SK-N-SH treated with all-trans-retinoic acid at 6 μM for 48 hours (cell line): Measurements from ENCODE around the gene CLN6.

Experiments
- ATAC-seq: fragments of 200-7000 bp; cut with Tn5 transposase; 3 replicates; pipeline ENCODE4 v1.9.1; 2020; ENCODE audit warnings: mild to moderate bottlenecking, moderate library complexity
- ARNTL ChIP-seq: fragments of 450-650 bp; formaldehyde crosslinking; IDR thresholded peaks from 2 replicates; pipeline ENCODE4 v1.5.0; 2020; ENCODE audit warnings: low read depth, mild to moderate bottlenecking, moderate library complexity, borderline replicate concordance
- BACH2 ChIP-seq: fragments of 250-450 bp; sonication (Bioruptor Pico); IDR thresholded peaks from 2 replicates; pipeline ENCODE4 v1.9.0; 2021; ENCODE audit warnings: mild to moderate bottlenecking, borderline replicate concordance
- CREB5 ChIP-seq: fragments of 250-450 bp; sonication (Bioruptor Pico); IDR thresholded peaks from 2 replicates; pipeline ENCODE4 v1.5.1; 2020; ENCODE audit warnings: low read depth, mild to moderate bottlenecking, moderate library complexity
- CSRNP3 ChIP-seq: fragments of 250-450 bp; sonication (Bioruptor Pico); IDR thresholded peaks from 2 replicates; pipeline ENCODE4 v1.5.1; 2021; ENCODE audit warnings: mild to moderate bottlenecking, moderate library complexity
- GLIS3 ChIP-seq: fragments of 250-450 bp; sonication (Bioruptor Pico); IDR thresholded peaks from 2 replicates; pipeline ENCODE4 v1.5.0; 2020; ENCODE audit warnings: mild to moderate bottlenecking, moderate library complexity
- ISL1 ChIP-seq: fragments of 250-450 bp; sonication (Bioruptor Pico); IDR thresholded peaks from 2 replicates; pipeline ENCODE4 v2.1.2; 2022; ENCODE audit warnings: mild to moderate bottlenecking, moderate library complexity
- OSR1 ChIP-seq: fragments of 250-450 bp; sonication (Bioruptor Pico); IDR thresholded peaks from 2 replicates; pipeline ENCODE4 v1.8.0; 2022; ENCODE audit warnings: moderate library complexity, mild to moderate bottlenecking, inconsistent platforms
- PATZ1 ChIP-seq: fragments of 250-450 bp; sonication (Bioruptor Pico); IDR thresholded peaks from 2 replicates; pipeline ENCODE4 v1.8.0; 2020; ENCODE audit warnings: mild to moderate bottlenecking, moderate library complexity, borderline replicate concordance
- POU6F1 ChIP-seq: fragments of 250-450 bp; sonication (Bioruptor Pico); IDR thresholded peaks from 2 replicates; pipeline ENCODE4 v1.8.0; 2021; ENCODE audit warnings: low read depth, mild to moderate bottlenecking, moderate library complexity, borderline replicate concordance
- PPARA ChIP-seq: fragments of 250-450 bp; sonication (Bioruptor Pico); IDR thresholded peaks from 2 replicates; pipeline ENCODE4 v1.5.0; 2020; ENCODE audit warnings: mild to moderate bottlenecking, borderline replicate concordance
- RARB ChIP-seq: fragments of 250-450 bp; sonication (Bioruptor Pico); IDR thresholded peaks from 2 replicates; pipeline ENCODE4 v1.8.0; 2021; ENCODE audit warnings: mild to moderate bottlenecking, moderate library complexity
- SNAI2 ChIP-seq: fragments of 250-450 bp; sonication (Bioruptor Pico); IDR thresholded peaks from 2 replicates; pipeline ENCODE4 v1.5.0; 2020; ENCODE audit warnings: mild to moderate bottlenecking, moderate library complexity
- TCF4 ChIP-seq: fragments of 250-450 bp; sonication (Bioruptor Pico); IDR thresholded peaks from 2 replicates; pipeline ENCODE4 v1.8.0; 2021; ENCODE audit warnings: mild to moderate bottlenecking, moderate library complexity, borderline replicate concordance
- TOX ChIP-seq: fragments of 250-450 bp; sonication (Bioruptor Pico); IDR thresholded peaks from 2 replicates; pipeline ENCODE4 v1.8.0; 2021; ENCODE audit warnings: mild to moderate bottlenecking, moderate library complexity, borderline replicate concordance
- TSHZ2 ChIP-seq: fragments of 250-450 bp; sonication (Bioruptor Pico); IDR thresholded peaks from 2 replicates; pipeline ENCODE4 v1.5.0; 2020; ENCODE audit warnings: mild to moderate bottlenecking, moderate library complexity
- ZC3H10 ChIP-seq: fragments of 250-450 bp; sonication (Bioruptor Pico); IDR thresholded peaks from 2 replicates; pipeline ENCODE4 v1.5.1; 2021; ENCODE audit warnings: mild to moderate bottlenecking, moderate library complexity
- ZFP3 ChIP-seq: fragments of 250-450 bp; sonication (Bioruptor Pico); IDR thresholded peaks from 2 replicates; pipeline ENCODE4 v1.5.0; 2020; ENCODE audit warnings: mild to moderate bottlenecking, moderate library complexity
- ZFP30 ChIP-seq: fragments of 450-650 bp; formaldehyde crosslinking; IDR thresholded peaks from 2 replicates; pipeline ENCODE4 v1.5.0; 2022; ENCODE audit warnings: mild to moderate bottlenecking, moderate library complexity
- ZNF565 ChIP-seq: fragments of 450-650 bp; formaldehyde crosslinking; conservative IDR thresholded peaks from 2 replicates; pipeline ENCODE4 v1.5.0; 2020; ENCODE audit warnings: low read depth, mild to moderate bottlenecking, moderate library complexity
- ZNF70 ChIP-seq: fragments of 450-650 bp; formaldehyde crosslinking; IDR thresholded peaks from 2 replicates; pipeline ENCODE4 v1.5.0; 2020; ENCODE audit warnings: mild to moderate bottlenecking, moderate library complexity

The CLN6 gene

GRCh38 chr15:68265081-68265480 is 35.6 kb upstream of the CLN6 start:
- no peak for ATAC-seq
- TF ChIP-seq OSR1, result no peak
- no peak for TF ChIP-seq ISL1 (CRISPR knock-in tag)
- TF ChIP-seq TOX (CRISPR knock-in tag), result no peak
- no peak for TF ChIP-seq ARNTL (CRISPR knock-in tag)
- TF ChIP-seq GLIS3, result no peak
- no peak for TF ChIP-seq ZNF70 (CRISPR knock-in tag)
- TF ChIP-seq ZFP3 (CRISPR knock-in tag), result no peak
- no peak for TF ChIP-seq SNAI2 (CRISPR knock-in tag)
- no peak for TF ChIP-seq ZC3H10 (CRISPR knock-in tag)
- TF ChIP-seq CREB5 (CRISPR knock-in tag), result no peak
- no peak for TF ChIP-seq TSHZ2 (CRISPR knock-in tag)
- no peak for TF ChIP-seq PATZ1
- no peak for TF ChIP-seq RARB (CRISPR knock-in tag)

- ATAC-seq, result no peak
- no peak for TF ChIP-seq ZFP30 (CRISPR knock-in tag)
- no peak for TF ChIP-seq TSHZ2 (CRISPR knock-in tag)
- TF ChIP-seq ZNF70 (CRISPR knock-in tag), result no peak
- TF ChIP-seq ZC3H10 (CRISPR knock-in tag), result no peak
- no peak for TF ChIP-seq SNAI2 (CRISPR knock-in tag)
- no peak for TF ChIP-seq TCF4 (CRISPR knock-in tag)
- no peak for TF ChIP-seq CSRNP3 (CRISPR knock-in tag)
- no peak for TF ChIP-seq PPARA
- TF ChIP-seq OSR1, result no peak
- TF ChIP-seq GLIS3, result no peak
- TF ChIP-seq TOX (CRISPR knock-in tag), result no peak
- no peak for TF ChIP-seq BACH2 (CRISPR knock-in tag)
- no peak for TF ChIP-seq ARNTL (CRISPR knock-in tag)
- no peak for TF ChIP-seq ZFP3 (CRISPR knock-in tag)
Observed at GRCh38 chr15:68264282-68264681, 34.8 kb upstream of the CLN6 start.

- ATAC-seq, result no peak
- TF ChIP-seq CREB5 (CRISPR knock-in tag) (no peak), CSRNP3 (CRISPR knock-in tag) (no peak), BACH2 (CRISPR knock-in tag) (no peak), TOX (CRISPR knock-in tag) (no peak), RARB (CRISPR knock-in tag) (no peak), ISL1 (CRISPR knock-in tag) (no peak), POU6F1 (CRISPR knock-in tag) (no peak), ZFP3 (CRISPR knock-in tag) (no peak), PPARA (no peak), ARNTL (CRISPR knock-in tag) (no peak), ZNF565 (CRISPR knock-in tag) (no peak)
Observed at GRCh38 chr15:68262514-68263356, 33.2 kb upstream of the CLN6 start.
